DMS79 (cell line): ENCODE data around the gene TTLL12.
A peak's percentile ranks its signal among the peaks of the same experiment; 100 is the strongest.

Source experiments
- DNase-seq: peaks from one replicate; lab custom pipeline; 2025; lab: John Stamatoyannopoulos, UW

The TTLL12 gene

GRCh38 chr22:43186272-43187170, at the start of gene TTLL12:
TTLL12 (minus strand) TSS chr22:43187134; CDS start chr22:43187069, 65 bp downstream.
- DNase-seq, result no peak

- no peak for DNase-seq
These were observed 48.8 kb upstream of the TTLL12 start for GRCh38 chr22:43235445-43236409.

- no peak for DNase-seq
These were observed 47.5 kb upstream of the TTLL12 start for GRCh38 chr22:43234264-43234988.

GRCh38 chr22:43233529-43233928, 46.6 kb upstream of the TTLL12 start:
- no peak for DNase-seq

- no peak for DNase-seq
These were observed 45.5 kb upstream of the TTLL12 start for GRCh38 chr22:43232445-43232844.

- DNase-seq, result no peak
These were observed 44.7 kb upstream of the TTLL12 start for GRCh38 chr22:43231724-43232034.

GRCh38 chr22:43230971-43231723, 44.2 kb upstream of the TTLL12 start:
- peak; percentile 67 for DNase-seq

GRCh38 chr22:43230571-43230970, 43.6 kb upstream of the TTLL12 start:
- no peak for DNase-seq

GRCh38 chr22:43228863-43229262, 41.9 kb upstream of the TTLL12 start:
- DNase-seq, result no peak

GRCh38 chr22:43228330-43228729, 41.4 kb upstream of the TTLL12 start:
- DNase-seq, result no peak

GRCh38 chr22:43227239-43227630, 40.3 kb upstream of the TTLL12 start:
- no peak for DNase-seq

- DNase-seq, result no peak
These were observed 39.7 kb upstream of the TTLL12 start for GRCh38 chr22:43226377-43227238.

GRCh38 chr22:43225609-43226008, 38.7 kb upstream of the TTLL12 start:
- DNase-seq, result no peak

GRCh38 chr22:43222987-43223386, 36.1 kb upstream of the TTLL12 start:
- no peak for DNase-seq

- no peak for DNase-seq
These were observed 35.3 kb upstream of the TTLL12 start for GRCh38 chr22:43222262-43222661.

GRCh38 chr22:43220625-43221380, 33.9 kb upstream of the TTLL12 start:
- DNase-seq, result no peak

GRCh38 chr22:43218786-43219185, 31.9 kb upstream of the TTLL12 start:
- DNase-seq, result no peak

- DNase-seq, result no peak
These were observed 30.5 kb upstream of the TTLL12 start for GRCh38 chr22:43217285-43218030.

- DNase-seq, result no peak
These were observed 29.8 kb upstream of the TTLL12 start for GRCh38 chr22:43216738-43217137.
